HG02763 (cell line): ENCODE measurements around the gene TMEM11.

Experiments used
- ATAC-seq: cut with Tn5 transposase; IDR thresholded peaks from one replicate; pipeline ENCODE4 v1.9.1; 2021; ENCODE audit warnings: mild to moderate bottlenecking, moderate library complexity; ENCODE audit not compliant: unreplicated experiment

The TMEM11 gene

DNA sequence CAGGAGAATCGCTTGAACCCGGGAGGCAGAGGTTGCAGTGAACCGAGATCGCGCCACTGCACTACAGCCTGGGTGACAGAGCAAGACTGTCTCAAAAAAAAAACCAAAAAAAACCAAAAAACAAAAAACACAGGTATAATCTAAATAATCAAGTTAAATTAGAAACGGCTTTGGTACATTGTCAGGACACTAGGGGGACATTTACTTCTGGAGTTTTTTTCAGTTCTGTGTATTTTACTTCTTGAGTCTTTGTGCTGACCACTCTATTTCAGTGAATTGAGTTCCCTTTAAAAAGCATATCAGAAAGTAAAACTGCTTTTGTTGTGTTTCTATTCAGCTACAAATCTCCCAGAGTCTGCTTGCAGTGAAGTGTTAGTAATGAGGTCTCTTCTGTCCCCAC lies 50.9 kb downstream of the TMEM11 start:
- ATAC-seq, result no peak

GRCh38 chr17:21162394-21162775 lies 51.6 kb downstream of the TMEM11 start:
- ATAC-seq, result no peak

DNA sequence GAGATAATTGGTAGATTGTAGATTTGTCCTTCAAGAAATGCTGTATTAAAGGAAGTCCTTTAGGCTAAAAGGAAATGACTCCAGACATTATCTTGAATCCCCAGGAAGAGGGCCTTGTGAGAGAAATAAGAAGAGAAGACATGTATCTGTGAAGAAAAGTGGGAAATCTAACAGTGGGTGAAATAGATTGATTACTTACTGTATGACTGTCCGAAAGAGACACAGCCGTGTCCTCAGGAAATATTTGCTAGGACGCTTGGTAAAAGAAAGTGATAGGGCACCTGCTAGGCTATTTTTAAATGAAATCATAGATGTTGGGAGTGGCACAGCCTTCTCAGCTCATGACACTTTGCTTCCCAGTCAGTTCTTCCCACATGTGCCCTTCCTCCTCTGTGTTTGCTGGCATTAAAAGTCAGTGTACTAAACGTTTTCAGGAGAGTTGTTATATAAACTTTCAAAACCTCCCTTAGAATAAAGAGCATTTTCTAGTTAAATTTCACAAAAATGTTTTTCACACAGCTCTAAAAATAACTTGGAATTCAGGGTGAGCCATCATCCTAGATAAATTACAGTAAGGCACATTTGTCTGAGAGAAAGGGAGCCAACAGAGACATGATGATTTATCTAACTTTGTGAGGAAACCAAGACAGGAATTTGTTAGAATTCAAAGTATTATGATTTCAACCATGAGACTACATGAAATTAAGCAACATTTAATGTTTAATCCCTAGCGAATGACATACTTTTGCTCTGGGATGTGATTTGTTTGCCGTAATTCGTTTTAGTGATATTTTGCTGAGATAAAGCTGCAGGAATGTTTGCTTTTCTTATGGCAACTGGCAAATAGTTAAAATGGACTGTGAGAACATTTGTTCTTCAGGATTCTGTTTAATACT lies 52.2 kb downstream of the TMEM11 start:
- no peak for ATAC-seq

- no peak for ATAC-seq
Observed at GRCh38 chr17:21160401-21160800, 53.6 kb downstream of the TMEM11 start.

DNA sequence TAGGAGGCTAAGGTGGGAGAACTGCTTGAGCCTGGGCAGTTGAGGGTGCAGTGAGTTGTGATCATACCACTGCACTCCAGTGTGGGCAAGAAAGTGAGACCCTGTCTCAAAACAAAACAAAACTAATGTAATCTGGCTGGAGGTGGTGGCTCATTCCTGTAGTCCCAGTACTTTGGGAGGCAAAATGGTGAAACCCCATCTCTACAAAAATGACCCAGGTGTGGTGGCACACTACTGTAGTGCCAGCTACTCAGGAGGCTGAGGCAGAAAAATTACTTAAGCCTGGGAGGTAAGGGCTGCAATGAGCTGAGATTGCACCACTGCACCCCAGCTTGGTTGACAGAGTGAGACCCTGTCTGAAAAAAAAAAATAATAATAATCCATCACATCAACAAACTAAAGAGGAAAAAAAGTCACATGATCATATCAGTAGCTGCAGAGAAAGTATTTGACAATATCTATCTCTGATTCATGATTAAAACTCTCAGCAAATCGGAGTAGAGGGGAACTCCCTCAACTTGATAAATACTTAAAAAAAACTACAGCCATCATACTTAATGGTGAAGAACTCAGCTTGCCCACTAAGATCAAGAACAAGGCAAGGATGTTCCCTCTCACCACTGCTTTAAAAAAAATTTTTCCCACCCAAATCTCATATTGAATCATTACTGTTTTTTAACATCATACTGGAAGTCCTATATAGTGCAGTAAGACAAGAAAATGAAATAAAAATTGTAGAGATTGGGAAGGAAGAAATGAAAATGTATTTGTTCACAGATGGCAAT lies 56.2 kb downstream of the TMEM11 start:
- no peak for ATAC-seq

DNA sequence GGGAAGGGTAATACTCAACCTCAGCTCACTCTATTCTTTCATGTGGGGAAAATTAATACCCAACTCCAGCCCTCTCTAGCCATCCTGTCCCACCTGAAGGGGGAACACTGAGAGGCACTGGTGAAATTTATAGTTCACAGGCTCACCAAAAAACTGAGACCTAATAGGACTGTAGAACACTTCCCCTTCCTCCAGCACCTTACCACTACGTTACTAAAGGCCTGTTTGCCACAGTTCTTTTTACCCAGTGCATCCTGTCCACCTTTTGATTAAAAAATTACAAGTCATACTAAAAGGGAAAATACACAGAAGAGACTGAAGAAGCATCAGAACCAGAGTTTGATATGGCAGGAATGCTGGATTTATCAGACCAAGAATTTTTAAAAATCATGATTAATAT lies 61.2 kb downstream of the TMEM11 start:
- no peak for ATAC-seq

DNA sequence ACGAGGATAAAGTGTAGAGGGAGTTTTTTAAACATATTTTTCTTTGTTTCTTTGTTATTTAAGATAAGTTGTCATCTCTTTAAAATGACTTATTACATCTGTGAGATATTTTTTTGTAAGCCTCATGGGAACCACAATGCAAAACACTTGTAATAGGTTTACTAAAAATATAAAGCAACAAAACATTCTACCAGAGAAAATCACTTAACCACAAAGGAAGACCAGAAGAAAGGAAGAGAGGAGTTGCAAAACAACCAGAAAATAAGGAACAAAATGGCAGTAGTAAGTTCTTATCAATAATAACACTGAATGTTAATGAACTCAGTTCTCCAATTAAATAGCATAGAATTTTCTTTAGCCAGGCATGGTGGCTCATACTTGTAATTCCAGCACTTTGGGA lies 64.3 kb downstream of the TMEM11 start:
- ATAC-seq, result no peak
